Ovary (tissue), 9 donors: ENCODE data around the gene HOXA13. TPM values are rescaled to one million over a fixed set of nuclear protein-coding genes. Genes with fewer than 3 reads are reported as not detected.

Experiments
- DNase-seq, 5 donors: peaks; one replicate each; pipeline ENCODE4 v3.0.0-alpha.2; 2019 to 2020
- H3K27ac ChIP-seq, 2 donors: fragments of 200-600 bp; one replicate each; pipeline versions ENCODE4 v1.5.1 to v1.8.0; 2019 to 2022
- H3K27me3 ChIP-seq: fragments of 200-600 bp; one replicate; pipeline ENCODE4 v1.8.0; 2022
- H3K36me3 ChIP-seq: fragments of 200-600 bp; sonication (generic); one replicate; pipeline ENCODE4 v1.5.1; 2019
- H3K4me1 ChIP-seq: one replicate; pipeline ENCODE4 v1.8.1; 2013; ENCODE audit warnings: mild to moderate bottlenecking, moderate library complexity; ENCODE audit not compliant: insufficient read depth
- H3K4me3 ChIP-seq: fragments of 200-600 bp; sonication (generic); one replicate; pipeline ENCODE4 v1.5.1; 2017
- H3K9me3 ChIP-seq, 2 donors: fragments of 200-600 bp in 1 of 2; sonication (generic) in 1 of 2; one replicate each; pipeline versions ENCODE4 v1.5.1 to v1.8.1; 2013 to 2019; ENCODE audit warnings: mild to moderate bottlenecking in 1 of 2, moderate library complexity in 1 of 2
- EP300 ChIP-seq: sonication (generic); formaldehyde crosslinking; IDR thresholded peaks from one replicate; pipeline ENCODE4 v1.6.1; 2017; ENCODE audit warnings: antibody characterized with exemption
- POLR2A ChIP-seq: fragments of 450-650 bp; IDR thresholded peaks from one replicate; pipeline ENCODE4 v1.6.1; 2017; ENCODE audit warnings: antibody characterized with exemption, mild to moderate bottlenecking, moderate library complexity
- WGBS, 3 donors: extraction: QIAGEN DNeasy Blood & Tissue Kit in 1 of 3; methylation state at CpG; one replicate each; pipeline versions ENCODE4 v1.1.5 to v1.1.7; 2013 to 2017; 5-methylcytosine and 5-hydroxymethylcytosine counted together
- intact Hi-C, 4 donors: fragments of 100-400 bp; cut with DNase I; formaldehyde crosslinking; loops; one replicate each; pipeline versions ENCODE4 v1.11.0 to v1.15.1; 2022 to 2023
- polyA plus RNA-seq, 2 donors: library from polyadenylated mRNA; stranded (reverse); fragments of 200-250 nt in 1 of 2; fragments of 350-450 nt in 1 of 2; fragmentation: Illumina TruSeq in 1 of 2; extraction: RNeasy Lipid Tissue Mini Kit (QIAGEN cat#74804) in 1 of 2; gene quantifications; one replicate each; pipeline ENCODE4 v1.2.3, GENCODE V29; 2013 to 2014
- total RNA-seq, 7 donors: library from RNA; depleted of rRNA in 2 of 7; stranded (reverse); fragments of >200 nt in 2 of 7; fragmentation: NEBNext Ultra II Directional in 3 of 7; extraction: Animal tissue kit (Norgen Biotek cat#: 25700) in 3 of 7; gene quantifications; one replicate each; pipeline versions ENCODE4 v1.1.0 to v1.2.4, GENCODE V29; 2016 to 2023
- TF ChIP-seq, protein P1 (sequence below), 3 donors: fragments of 450-650 bp in 2 of 3; fragments of 200-600 bp in 1 of 3; IDR thresholded peaks; one replicate each; pipeline versions ENCODE4 v1.5.1 to v1.8.0; 2016 to 2022; ENCODE audit warnings: antibody characterized with exemption in 3 of 3, mild to moderate bottlenecking in 1 of 3
- donor health status: DM: no; HTN: no; CAD: no; lungs with moderate emphysema.
- donor health status: DM: no; HTN: no; CAD: no.
- donor health status: Bipolar disorder and iron deficiency.
- donor health status: DM: yes; HTN: yes; CAD: no.
- donor health status: DM: no; HTN: no; CAD: no.
- donor health status: DM: yes; HTN: yes; CAD: no.

Gene HOXA13
- total and polyA plus RNA-seq, 9 donors: 0.07 TPM; not detected in 8

- TF ChIP-seq POLR2A (no peak), EP300 (no peak)
- TF ChIP-seq, protein P1, sequence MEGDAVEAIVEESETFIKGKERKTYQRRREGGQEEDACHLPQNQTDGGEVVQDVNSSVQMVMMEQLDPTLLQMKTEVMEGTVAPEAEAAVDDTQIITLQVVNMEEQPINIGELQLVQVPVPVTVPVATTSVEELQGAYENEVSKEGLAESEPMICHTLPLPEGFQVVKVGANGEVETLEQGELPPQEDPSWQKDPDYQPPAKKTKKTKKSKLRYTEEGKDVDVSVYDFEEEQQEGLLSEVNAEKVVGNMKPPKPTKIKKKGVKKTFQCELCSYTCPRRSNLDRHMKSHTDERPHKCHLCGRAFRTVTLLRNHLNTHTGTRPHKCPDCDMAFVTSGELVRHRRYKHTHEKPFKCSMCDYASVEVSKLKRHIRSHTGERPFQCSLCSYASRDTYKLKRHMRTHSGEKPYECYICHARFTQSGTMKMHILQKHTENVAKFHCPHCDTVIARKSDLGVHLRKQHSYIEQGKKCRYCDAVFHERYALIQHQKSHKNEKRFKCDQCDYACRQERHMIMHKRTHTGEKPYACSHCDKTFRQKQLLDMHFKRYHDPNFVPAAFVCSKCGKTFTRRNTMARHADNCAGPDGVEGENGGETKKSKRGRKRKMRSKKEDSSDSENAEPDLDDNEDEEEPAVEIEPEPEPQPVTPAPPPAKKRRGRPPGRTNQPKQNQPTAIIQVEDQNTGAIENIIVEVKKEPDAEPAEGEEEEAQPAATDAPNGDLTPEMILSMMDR (IDR thresholded peaks at IDR 0.05): no peak
- no peak for DNase-seq
- H3K4me1 ChIP-seq: peaks cover 8% of the 10 kb centered on the region
- no peaks in the 10 kb centered on the region for H3K9me3 ChIP-seq
- H3K27me3 ChIP-seq: peaks cover 3% of the 10 kb centered on the region
- peak overlapping the region; percentile 11 for H3K4me3 ChIP-seq
- no peak overlapping the region for H3K27ac ChIP-seq
- intact Hi-C loops: no loop called here
- no peaks in the 10 kb centered on the region for H3K36me3 ChIP-seq
- 5 to 6% (median 6%) methylated on average over 43 of the region's 43 CpGs for WGBS, 3 donors
These were observed 43.7 kb upstream of the HOXA13 start for GRCh38 chr7:27243340-27244163.

- H3K27me3 ChIP-seq: peaks cover 3% of the 10 kb centered on the region
These were observed 42.9 kb upstream of the HOXA13 start, which contains the start of gene EVX1 for GRCh38 chr7:27242555-27243339. EVX1 (plus strand) TSS chr7:27242802; CDS start chr7:27243031, 229 bp downstream.

GRCh38 chr7:27242154-27242553, 42.3 kb upstream of the HOXA13 start:
- WGBS, 3 donors: 14 to 18% (median 18%) methylated on average over 14 of the region's 14 CpGs
- Histone ChIP-seq H3K4me1 (peaks cover 8% of the 10 kb centered on the region), H3K36me3 (no peaks in the 10 kb centered on the region), H3K27ac (no peak overlapping the region), H3K9me3 (no peaks in the 10 kb centered on the region), H3K4me3 (no peak overlapping the region), H3K27me3 (peaks cover 3% of the 10 kb centered on the region)
- intact Hi-C loops: no loop called here
- no peak for DNase-seq
- TF ChIP-seq POLR2A: no peak
- TF ChIP-seq, protein P1 (IDR thresholded peaks at IDR 0.05): no peak
- TF ChIP-seq EP300: no peak

More at GRCh38 chr7:27242555-27243339, 42.9 kb upstream of the HOXA13 start, which contains the start of gene EVX1:
- no peak within 1 kb of the TSS for H3K27ac ChIP-seq
- intact Hi-C loops: no loop called here
- no peak for DNase-seq
- H3K36me3 ChIP-seq: no peaks in the 10 kb centered on the region
- H3K9me3 ChIP-seq: no peaks in the 10 kb centered on the region
- WGBS, 3 donors: 3 to 4% (median 3%) methylated on average over 46 to 62 of the region's 62 CpGs
- TF ChIP-seq POLR2A: no peak
- TF ChIP-seq, protein P1 (IDR thresholded peaks at IDR 0.05): no peak
- TF ChIP-seq EP300: no peak
- peak within 1 kb of the TSS; percentile 11 for H3K4me3 ChIP-seq
- H3K4me1 ChIP-seq: peaks cover 8% of the 10 kb centered on the region

- 14 to 22% (median 20%) methylated on average over 17 of the region's 17 CpGs for WGBS, 3 donors
- Histone ChIP-seq H3K36me3 (no peaks in the 10 kb centered on the region), H3K9me3 (no peaks in the 10 kb centered on the region), H3K4me3 (no peak overlapping the region), H3K27me3 (peaks cover 3% of the 10 kb centered on the region), H3K27ac (no peak overlapping the region), H3K4me1 (peaks cover 8% of the 10 kb centered on the region)
- TF ChIP-seq EP300 (no peak), POLR2A (no peak)
- TF ChIP-seq, protein P1 (IDR thresholded peaks at IDR 0.05): no peak
- no peak for DNase-seq
- intact Hi-C loops: no loop called here
These were observed 41.5 kb upstream of the HOXA13 start for GRCh38 chr7:27241189-27242056.
